A549 (cell line): ENCODE data around the gene TM4SF18. TPM values are rescaled to one million over a fixed set of nuclear protein-coding genes. Genes with fewer than 3 reads are reported as not detected.

Experiments
- ATAC-seq, 2 experiments: fragments of 200-7000 bp in 1 of 2; fragments of >200 bp in 1 of 2; cut with Nextera tagmentation in 1 of 2; cut with Tn5 transposase in 1 of 2; 3 replicates each; pipeline versions ENCODE4 v1.8.0 to v1.9.1; 2018 to 2020; ENCODE audit warnings: mild to moderate bottlenecking in 1 of 2, moderate library complexity in 1 of 2
- CTCF ChIA-PET: fragments of 300-600 bp; sonication (Branson Sonifier 250); formaldehyde crosslinking; extraction: SDS; loops from one replicate; lab custom pipeline; 2021; ENCODE audit warnings: antibody characterized with exemption, inconsistent platforms; lab: Yijun Ruan, JAX
- POLR2A ChIA-PET: fragments of 350-600 bp; formaldehyde crosslinking; extraction: SDS; loops from one replicate; lab custom pipeline; 2021; ENCODE audit warnings: antibody characterized with exemption, inconsistent platforms; lab: Yijun Ruan, JAX
- DNase-seq, 2 experiments: peaks; one replicate each; pipeline versions ENCODE4 v3.0.0 to v3.0.0-alpha.2; 2011 to 2016; ENCODE audit warnings: low read depth in 1 of 2, low spot score in 1 of 2
- FAIRE-seq: peaks from 2 replicates; lab custom pipeline; 2011; peaks lifted over from hg19 to GRCh38; lab: Jason Lieb, UNC
- H3K27ac ChIP-seq, 2 experiments: fragments of >200 bp; sonication (Bioruptor Twin); formaldehyde crosslinking; 3 replicates each; pipeline ENCODE4 v1.5.1; 2016 to 2017
- H3K4me1 ChIP-seq: fragments of >200 bp; sonication (Bioruptor Twin); formaldehyde crosslinking; 3 replicates; pipeline ENCODE4 v1.6.1; 2016
- H3K4me2 ChIP-seq: fragments of >200 bp; sonication (Bioruptor Twin); formaldehyde crosslinking; 3 replicates; pipeline ENCODE4 v1.6.1; 2016
- H3K4me3 ChIP-seq: fragments of >200 bp; sonication (Bioruptor Twin); formaldehyde crosslinking; 3 replicates; pipeline ENCODE4 v1.5.1; 2016
- H3K9me3 ChIP-seq: fragments of >200 bp; sonication (Bioruptor Twin); formaldehyde crosslinking; 3 replicates; pipeline ENCODE4 v1.6.1; 2016
- BCL3 ChIP-seq: fragments of >200 bp; sonication (Bioruptor Twin); formaldehyde crosslinking; IDR thresholded peaks from 3 replicates; pipeline ENCODE4 v1.6.1; 2016
- CBX8 ChIP-seq: fragments of 200-600 bp; sonication (generic); IDR thresholded peaks from 2 replicates; pipeline ENCODE4 v1.6.1; 2016
- CEBPB ChIP-seq, 2 experiments: fragments of >200 bp in 1 of 2; sonication (Bioruptor Twin) in 1 of 2; formaldehyde crosslinking in 1 of 2; IDR thresholded peaks; 2 replicates each; pipeline ENCODE4 v1.6.1; 2012 to 2016
- CTCF ChIP-seq: fragments of >200 bp; sonication (Bioruptor Twin); formaldehyde crosslinking; IDR thresholded peaks from 3 replicates; pipeline ENCODE4 v1.5.1; 2016
- FOSL2 ChIP-seq, 2 experiments: fragments of 450-650 bp in 1 of 2; fragments of >200 bp in 1 of 2; sonication (Bioruptor Twin) in 1 of 2; formaldehyde crosslinking; IDR thresholded peaks; 2 replicates each; pipeline versions ENCODE4 v1.5.0 to v1.6.1; 2016 to 2020; ENCODE audit warnings: mild to moderate bottlenecking in 1 of 2, moderate library complexity in 1 of 2
- GATA3 ChIP-seq: IDR thresholded peaks from 2 replicates; pipeline ENCODE4 v1.6.1; 2012; ENCODE audit warnings: borderline replicate concordance
- HDAC2 ChIP-seq: fragments of 200-600 bp; sonication (generic); IDR thresholded peaks from 2 replicates; pipeline ENCODE4 v1.6.1; 2016
- HOXA7 ChIP-seq: fragments of 250-450 bp; sonication (Bioruptor Pico); IDR thresholded peaks from 2 replicates; pipeline ENCODE4 v1.5.0; 2020; ENCODE audit warnings: mild to moderate bottlenecking, moderate library complexity
- HOXB13 ChIP-seq: fragments of 250-450 bp; sonication (Bioruptor Pico); IDR thresholded peaks from 2 replicates; pipeline ENCODE4 v1.5.0; 2020; ENCODE audit warnings: low read depth, mild to moderate bottlenecking, moderate library complexity
- NFE2L2 ChIP-seq: fragments of 150-350 bp; conservative IDR thresholded peaks from 2 replicates; pipeline ENCODE4 v1.6.1; 2014; ENCODE audit warnings: low read length
- POLR2AphosphoS2 ChIP-seq: conservative IDR thresholded peaks from 2 replicates; pipeline ENCODE4 v1.6.1; 2012; ENCODE audit warnings: low read length, improper control_type of control experiment, inconsistent platforms
- RAD21 ChIP-seq, 2 experiments: fragments of >200 bp in 1 of 2; sonication (Bioruptor Twin) in 1 of 2; formaldehyde crosslinking in 1 of 2; IDR thresholded peaks in 1 of 2; conservative IDR thresholded peaks in 1 of 2; 2 replicates in 1 of 2; 3 replicates in 1 of 2; pipeline ENCODE4 v1.6.1; 2012 to 2018; ENCODE audit warnings: inconsistent platforms in 1 of 2
- RCOR1 ChIP-seq: fragments of 150-350 bp; IDR thresholded peaks from 2 replicates; pipeline ENCODE4 v1.6.1; 2014; ENCODE audit warnings: antibody characterized with exemption, low read length, low read depth
- RFX5 ChIP-seq: fragments of 450-650 bp; IDR thresholded peaks from 2 replicates; pipeline ENCODE4 v1.7.1; 2014; ENCODE audit warnings: antibody characterized with exemption, mild to moderate bottlenecking, moderate library complexity
- SMC3 ChIP-seq: fragments of >200 bp; sonication (Bioruptor Twin); formaldehyde crosslinking; IDR thresholded peaks from 3 replicates; pipeline ENCODE4 v1.6.1; 2018; ENCODE audit warnings: inconsistent platforms
- WGBS: methylation state at CpG from one replicate; pipeline ENCODE4 v1.1.6; 2017; ENCODE audit errors: missing lambda C conversion rate; 5-methylcytosine and 5-hydroxymethylcytosine counted together
- polyA plus RNA-seq, 4 experiments: library from polyadenylated mRNA; depleted of rRNA in 3 of 4; stranded (reverse); fragments of >200 nt; fragmentation: RNase III in 1 of 4; extraction: RNeasy Plus Mini Kit Qiagen cat#74134 plus additional on column Dnase treatment in 1 of 4; gene quantifications; 2 replicates in 3 of 4; 3 replicates in 1 of 4; pipeline ENCODE4 v1.2.3, GENCODE V29; 2011 to 2017
- TF ChIP-seq, protein P1 (sequence below): IDR thresholded peaks from 2 replicates; pipeline ENCODE4 v1.6.1; 2012

The TM4SF18 gene
- polyA plus RNA-seq, 2 of the 4 experiments (the other 2 are of a cell fraction) = 51.3 to 99.8 TPM

- CTCF ChIA-PET = interaction anchor here (2.0 to 6.3 kb wide), 3 partner anchors 11 to 157 kb away, joined by 5 to 114 read pairs (median 6); partner anchors contain the start of gene TM4SF18
- H3K4me1 ChIP-seq = peaks cover 49% of the 10 kb centered on the region
- POLR2A ChIA-PET = no interaction called here
- DNase-seq (no peak), FAIRE-seq (no peak), ATAC-seq (no peak)
- no peak overlapping the region for H3K4me3 ChIP-seq
- TF ChIP-seq CEBPB (IDR thresholded peaks at IDR 0.05) = peak in 1 of 2 experiments; percentile 38; a peak in 2 of 4 replicates
- no peak for TF ChIP-seq CBX8
- peaks cover 6% of the 10 kb centered on the region; the same call in 1 of the 3 replicates for H3K9me3 ChIP-seq
- H3K4me2 ChIP-seq = peak overlapping the region; percentile 57; the same call in 2 of the 3 replicates
- H3K27ac ChIP-seq = peak overlapping the region; percentile 59 to 82
- 98% methylated on average over 3 of the region's 3 CpGs for WGBS
Measured at GRCh38 chr3:149276619-149277018, 56.8 kb downstream of the TM4SF18 start.

DNA sequence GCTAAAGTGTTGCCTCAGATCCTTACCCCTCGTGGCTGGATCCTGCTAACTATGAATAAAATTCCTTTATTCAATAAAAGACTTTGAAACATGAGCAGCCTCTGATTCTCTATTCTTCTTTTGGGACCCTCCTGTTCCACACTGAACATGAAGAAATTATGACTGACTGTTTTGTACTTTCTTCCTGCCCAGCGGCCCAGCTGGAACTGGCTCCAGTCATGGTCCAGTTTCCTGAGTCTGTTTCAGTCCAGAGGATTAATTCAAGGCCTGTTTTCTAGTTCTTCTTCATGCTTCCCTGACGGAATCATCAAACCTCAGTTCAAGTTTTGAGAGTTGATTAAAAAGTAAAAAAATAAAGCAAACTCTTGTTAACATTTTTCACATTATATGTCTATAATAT lies 59.2 kb downstream of the TM4SF18 start:
- no peak for TF ChIP-seq RFX5
- TF ChIP-seq HOXB13 (CRISPR knock-in tag) = no peak
- TF ChIP-seq NFE2L2 = no peak
- no peak for TF ChIP-seq HDAC2
- TF ChIP-seq GATA3 = no peak
- no peak for TF ChIP-seq HOXA7 (CRISPR knock-in tag)
- TF ChIP-seq POLR2AphosphoS2 = no peak
- WGBS = 81% methylated on average over 3 of the region's 3 CpGs
- DNase-seq (no peak), FAIRE-seq (no peak), ATAC-seq (no peak)
- peak overlapping the region; percentile 16 to 77; a peak in 4 of 6 replicates for H3K27ac ChIP-seq
- no peak overlapping the region for H3K4me3 ChIP-seq
- ChIA-PET CTCF (interaction anchor here (0.8 to 6.3 kb wide), 26 partner anchors 9 to 318 kb away, joined by 3 to 114 read pairs (median 4); partner anchors contain the start of genes HPS3 and TM4SF18), POLR2A (no interaction called here)
- H3K9me3 ChIP-seq = peaks cover 6% of the 10 kb centered on the region; the same call in 1 of the 3 replicates
- H3K4me2 ChIP-seq = no peak overlapping the region
- H3K4me1 ChIP-seq = peaks cover 34% of the 10 kb centered on the region

DNA sequence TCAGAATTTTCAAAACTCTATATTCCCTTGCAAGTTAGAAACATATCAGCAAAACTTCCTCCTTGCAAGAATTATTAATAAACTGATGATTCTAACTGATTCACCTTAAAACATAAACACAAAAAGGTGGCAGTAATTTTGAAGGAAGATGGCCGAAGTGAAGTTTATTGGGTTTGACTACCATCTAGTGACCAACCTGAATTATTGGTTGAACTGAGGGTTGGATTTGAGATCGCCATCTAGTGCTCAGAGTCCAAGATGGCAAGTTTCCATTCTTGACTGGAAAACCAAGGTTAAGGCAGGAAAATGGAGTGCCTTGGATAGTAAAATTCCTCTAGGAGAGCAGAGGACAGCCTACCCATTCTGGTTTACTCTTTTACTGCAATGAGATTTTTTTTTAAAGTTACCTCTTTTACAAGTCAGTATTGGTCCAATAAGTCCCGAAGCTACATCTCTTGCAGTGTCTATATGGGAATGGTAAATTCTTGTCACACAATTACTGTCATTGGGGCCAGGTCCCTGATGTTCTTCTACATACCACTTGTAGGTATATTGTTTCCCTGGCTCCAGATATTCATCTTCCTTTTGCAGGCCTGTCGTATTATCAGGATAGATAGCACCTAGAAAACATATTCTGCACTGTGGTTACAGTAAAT lies 60.2 kb downstream of the TM4SF18 start:
- peak; percentile 100 for TF ChIP-seq SMC3
- TF ChIP-seq RCOR1 = no peak
- TF ChIP-seq FOSL2 (IDR thresholded peaks at IDR 0.05) = no peak
- TF ChIP-seq FOSL2 (CRISPR knock-in tag; IDR thresholded peaks at IDR 0.05) = 0 out of 2 replicates have a peak, but pooled peaks have one; percentile 19
- no peak for TF ChIP-seq BCL3
- TF ChIP-seq GATA3 = no peak
- TF ChIP-seq, protein P1, sequence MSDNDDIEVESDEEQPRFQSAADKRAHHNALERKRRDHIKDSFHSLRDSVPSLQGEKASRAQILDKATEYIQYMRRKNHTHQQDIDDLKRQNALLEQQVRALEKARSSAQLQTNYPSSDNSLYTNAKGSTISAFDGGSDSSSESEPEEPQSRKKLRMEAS = 0 out of 2 replicates have a peak, but pooled peaks have one; percentile 34
- peak; percentile 100 for TF ChIP-seq CTCF
- TF ChIP-seq RAD21 (conservative IDR thresholded peaks at IDR 0.05 in 1 of 2, IDR thresholded peaks at IDR 0.05 in 1 of 2) = peak; percentile 100
- Histone ChIP-seq H3K4me2 (no peak overlapping the region; the same call in 2 of the 3 replicates), H3K9me3 (peaks cover 6% of the 10 kb centered on the region; the same call in 1 of the 3 replicates), H3K4me1 (peaks cover 25% of the 10 kb centered on the region), H3K27ac (peak overlapping the region; percentile 56 to 77), H3K4me3 (no peak overlapping the region)
- peak; percentile 62 to 92 for DNase-seq
- ChIA-PET CTCF (interaction anchor here (0.6 to 6.3 kb wide), 35 partner anchors 8 to 320 kb away, joined by 3 to 114 read pairs (median 3); partner anchors contain the start of genes HPS3 and TM4SF18), POLR2A (no interaction called here)
- peak; percentile 79 to 90 for ATAC-seq
- 13% methylated on average over 4 of the region's 4 CpGs for WGBS
- peak; percentile 99 for FAIRE-seq
